HG02870 (cell line): Measurements from ENCODE around the gene AFG1L.
"Not testable (repeated sequence)": the region's sequence is repeated elsewhere in the genome, so short reads cannot be mapped to it uniquely, and the experiment has no call there.

Experiments
- ATAC-seq: cut with Tn5 transposase; IDR thresholded peaks from one replicate; pipeline ENCODE4 v1.9.1; 2021; ENCODE audit warnings: mild to moderate bottlenecking, moderate library complexity; ENCODE audit not compliant: unreplicated experiment

The AFG1L gene

DNA sequence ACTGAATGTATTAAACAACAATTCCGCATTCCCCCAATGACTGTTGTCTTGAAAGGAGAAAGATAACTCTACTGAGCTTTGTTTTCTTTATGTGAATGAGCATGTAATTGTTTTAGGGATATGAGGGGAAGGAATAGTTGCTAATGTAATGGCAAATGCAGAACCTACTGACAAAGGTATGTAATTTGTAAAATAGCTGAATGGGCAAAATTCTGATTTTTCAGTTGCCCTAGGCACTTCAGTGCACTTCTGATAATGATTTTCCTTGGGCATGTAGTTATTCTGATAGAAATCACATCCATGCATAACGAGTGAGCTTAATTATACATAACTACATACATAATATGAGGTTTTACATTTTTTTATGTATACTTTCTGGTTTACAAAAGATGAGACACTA is 212.5 kb downstream of the AFG1L start:
- no peak for ATAC-seq

DNA sequence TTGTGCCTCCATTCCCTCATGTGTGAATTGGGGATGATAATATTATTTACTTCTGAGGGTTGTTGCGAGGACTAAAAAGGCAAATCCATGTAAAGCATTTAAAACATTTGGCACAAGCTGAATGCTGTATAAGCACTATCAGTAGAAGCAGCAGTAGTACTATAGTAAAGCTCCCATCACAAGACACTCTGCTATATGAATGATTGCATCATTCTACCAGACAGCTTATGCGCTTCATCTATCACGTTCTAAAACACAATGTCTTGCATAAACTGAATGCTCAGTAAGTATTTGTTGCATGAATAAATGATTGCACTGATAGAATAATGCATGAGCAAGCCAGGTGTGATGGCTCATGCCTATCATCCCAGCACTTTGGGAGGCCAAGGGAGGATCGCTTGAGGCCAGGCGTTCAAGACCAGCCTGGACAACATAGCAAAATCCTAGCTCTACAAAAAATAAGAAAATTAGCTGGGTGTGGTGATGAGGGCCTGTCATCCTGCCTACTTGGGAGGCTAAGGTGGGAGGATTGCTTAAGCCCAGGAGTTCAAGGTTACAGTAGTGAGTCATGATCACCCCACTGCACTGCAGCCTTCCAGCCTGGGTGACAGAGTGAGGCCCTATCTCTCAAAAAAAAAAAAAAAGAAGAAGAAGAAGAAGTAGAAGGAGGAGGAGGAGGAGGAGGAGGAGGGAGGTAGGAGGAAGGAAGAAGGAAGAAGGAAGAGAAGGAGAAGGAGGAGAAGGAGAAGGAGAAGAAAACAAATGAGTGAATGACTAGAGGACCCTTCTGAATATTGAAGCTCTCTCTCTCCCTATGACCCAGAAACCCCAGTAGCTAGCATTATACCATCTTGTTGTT is 215.8 kb downstream of the AFG1L start:
- no peak for ATAC-seq

DNA sequence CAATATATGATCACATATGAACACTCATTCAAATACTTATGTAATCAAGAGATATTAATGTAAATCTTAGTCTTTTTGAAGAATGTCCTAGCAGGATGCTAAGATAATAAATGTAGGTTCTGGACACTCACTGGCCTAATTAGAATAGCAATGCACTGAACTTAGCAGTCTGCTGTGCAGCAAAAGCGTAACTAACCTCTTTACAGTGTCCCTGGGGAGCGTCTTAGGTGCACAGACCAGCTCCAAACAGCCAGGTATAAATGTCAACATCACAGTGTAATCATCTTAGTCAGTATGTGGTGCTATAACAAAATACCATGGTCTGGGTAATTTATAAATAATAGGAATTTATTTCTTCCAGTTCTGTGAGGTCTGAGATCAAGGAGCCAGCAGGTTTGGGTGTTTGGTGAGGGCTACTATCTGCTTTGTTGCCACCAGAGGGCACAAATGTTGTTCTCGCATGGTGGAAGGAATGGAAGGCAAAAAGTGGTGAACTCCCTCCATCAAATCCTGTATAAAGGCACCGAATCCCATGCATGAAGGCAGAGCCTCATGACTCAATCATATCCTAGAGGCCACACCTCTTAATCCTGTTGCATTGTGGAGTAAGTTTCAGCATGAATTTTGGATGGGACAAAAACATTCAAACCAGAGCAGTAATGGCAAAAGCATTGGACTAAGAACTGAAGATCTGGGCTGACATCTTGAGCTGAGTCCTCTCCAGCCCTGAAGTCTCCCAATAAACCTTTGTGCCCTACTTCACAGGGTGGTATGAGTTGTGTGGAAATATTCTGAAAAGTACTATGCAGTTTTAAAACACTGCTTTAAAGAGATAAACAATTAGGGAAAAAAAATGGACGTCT is 224.1 kb downstream of the AFG1L start:
- ATAC-seq = no peak

DNA sequence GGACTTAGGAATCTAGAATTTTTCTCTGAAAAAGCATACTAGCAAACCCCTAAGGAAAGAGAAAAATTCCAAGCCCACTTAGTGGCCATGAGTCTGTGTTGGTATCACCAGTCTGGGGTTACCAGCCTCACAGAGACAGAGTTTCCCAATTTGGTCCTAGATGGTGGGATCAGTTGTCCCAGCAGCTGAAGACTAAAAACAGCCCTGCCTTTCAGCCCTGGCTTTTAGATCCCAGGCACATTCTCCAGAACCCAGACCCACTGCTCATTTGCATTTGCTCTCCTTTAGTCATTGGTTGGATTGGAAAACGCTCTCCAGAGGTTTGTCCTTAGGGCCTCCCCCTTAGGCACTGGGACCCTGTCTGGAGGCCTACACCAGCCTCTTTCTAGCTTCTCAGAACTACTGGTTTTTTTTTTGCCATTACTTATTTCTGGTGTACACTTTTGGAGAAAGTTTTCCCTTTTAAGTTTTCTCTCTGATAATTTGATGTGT is 226.8 kb downstream of the AFG1L start:
- ATAC-seq = no peak

DNA sequence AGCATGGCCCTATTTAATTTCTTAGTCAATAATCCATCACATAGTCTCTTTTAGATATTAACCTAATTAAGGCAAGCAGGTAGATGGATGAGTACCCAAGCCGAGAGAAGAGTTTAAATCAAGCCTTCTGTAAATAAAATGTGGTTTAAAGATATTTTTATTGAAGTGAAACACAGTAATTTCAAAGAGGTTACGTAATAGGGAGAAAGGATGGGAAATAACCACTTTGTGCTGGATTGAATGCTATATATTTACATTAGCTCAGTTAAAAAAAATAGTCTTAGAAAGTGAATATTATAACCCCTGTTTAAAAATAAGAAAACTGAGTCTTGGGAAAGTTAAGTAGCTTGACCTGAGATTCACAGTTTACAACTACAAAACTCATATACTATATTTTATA is 228.8 kb downstream of the AFG1L start:
- no peak for ATAC-seq

DNA sequence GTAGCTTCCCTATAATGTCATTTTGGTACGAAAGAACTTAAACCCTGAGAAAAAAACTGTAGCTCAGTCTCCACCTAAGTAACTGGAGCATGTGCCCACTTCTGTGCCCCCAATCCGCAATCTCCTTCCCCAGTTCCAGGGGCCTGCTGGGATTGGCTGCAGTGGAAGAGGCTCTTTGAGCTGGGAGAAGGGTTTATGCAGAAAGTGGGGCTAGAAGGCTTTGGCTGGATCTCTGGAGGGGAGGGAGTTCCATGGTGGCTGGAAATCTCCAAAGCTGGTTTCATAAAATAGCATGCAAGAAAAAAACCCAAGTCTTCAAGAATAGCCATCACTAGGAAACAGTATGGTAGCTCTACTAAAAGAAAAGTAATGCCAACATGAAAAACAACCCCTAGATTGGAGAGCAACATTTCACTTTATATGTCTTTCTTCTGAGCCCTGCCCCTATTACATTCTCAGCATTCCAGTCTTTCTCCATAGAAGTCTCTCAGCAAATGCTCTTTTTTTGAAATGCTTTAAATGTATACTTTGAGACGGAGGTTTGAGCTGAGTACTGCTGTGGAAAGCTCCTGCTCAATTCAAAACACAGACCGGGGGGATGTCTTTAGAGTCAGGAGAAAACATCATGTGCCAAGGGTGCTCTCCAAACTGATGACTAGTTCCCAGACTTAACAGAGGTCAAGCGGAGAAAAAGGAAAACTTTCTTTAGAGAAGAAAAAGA is 229.8 kb downstream of the AFG1L start:
- no peak for ATAC-seq

DNA sequence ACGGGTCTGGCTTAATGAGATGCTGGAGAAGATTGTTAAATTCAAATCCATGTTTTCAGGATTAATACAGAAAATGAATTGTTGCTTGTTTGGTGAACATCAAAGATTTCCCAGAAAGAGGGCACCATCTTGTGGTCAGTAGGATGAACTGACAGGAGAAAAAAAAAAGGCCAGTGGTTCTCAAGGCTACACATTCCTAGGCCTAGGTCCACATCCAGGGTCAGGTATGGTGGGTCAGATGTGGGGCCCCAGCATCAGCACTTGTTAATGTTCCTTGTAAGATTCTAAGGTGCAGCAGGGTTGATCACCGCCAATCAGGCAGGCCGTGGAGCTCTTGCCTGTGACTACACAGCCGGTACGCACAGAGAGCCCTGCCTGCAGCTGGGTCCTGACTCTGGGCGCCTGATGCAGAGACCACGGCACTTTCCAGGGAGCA is 231.9 kb downstream of the AFG1L start:
- ATAC-seq = no peak

DNA sequence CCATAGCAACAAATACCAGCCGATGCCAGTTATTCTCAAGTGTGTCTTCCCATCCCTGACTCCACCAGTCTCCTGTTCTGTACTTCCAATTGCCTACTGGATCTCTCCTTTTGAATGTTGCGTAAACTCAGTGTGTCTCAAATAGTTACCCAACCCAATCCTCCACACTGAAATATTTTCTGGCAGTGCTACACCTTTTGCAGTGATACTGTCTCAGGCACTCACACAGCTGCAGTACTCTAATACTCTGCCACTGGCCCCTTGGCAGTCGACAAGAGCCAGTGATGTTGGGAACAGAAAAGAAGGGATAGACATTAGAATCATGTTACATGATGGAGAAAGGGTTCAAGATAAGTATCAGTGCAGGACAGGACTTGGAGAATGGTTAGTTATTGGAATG is 234.0 kb downstream of the AFG1L start:
- no peak for ATAC-seq

DNA sequence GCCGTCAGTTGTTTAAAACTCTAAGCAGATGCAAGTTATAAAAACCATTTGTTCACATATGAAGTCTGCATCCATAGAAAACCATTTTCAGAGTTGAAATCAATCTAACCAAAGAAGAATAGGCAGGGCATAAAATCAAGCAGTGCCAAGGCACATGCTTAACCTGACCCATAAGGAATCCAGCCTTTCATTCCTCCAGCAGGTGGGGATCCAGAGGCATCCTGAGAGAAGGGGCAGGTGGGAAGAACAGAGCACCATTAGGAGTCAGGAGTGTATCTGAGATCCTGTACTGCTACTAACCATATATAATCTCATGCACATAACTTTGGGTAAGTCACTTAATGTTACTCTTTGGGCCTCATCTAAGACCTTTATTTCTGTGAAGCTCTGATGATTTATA is 236.5 kb downstream of the AFG1L start:
- no peak for ATAC-seq

DNA sequence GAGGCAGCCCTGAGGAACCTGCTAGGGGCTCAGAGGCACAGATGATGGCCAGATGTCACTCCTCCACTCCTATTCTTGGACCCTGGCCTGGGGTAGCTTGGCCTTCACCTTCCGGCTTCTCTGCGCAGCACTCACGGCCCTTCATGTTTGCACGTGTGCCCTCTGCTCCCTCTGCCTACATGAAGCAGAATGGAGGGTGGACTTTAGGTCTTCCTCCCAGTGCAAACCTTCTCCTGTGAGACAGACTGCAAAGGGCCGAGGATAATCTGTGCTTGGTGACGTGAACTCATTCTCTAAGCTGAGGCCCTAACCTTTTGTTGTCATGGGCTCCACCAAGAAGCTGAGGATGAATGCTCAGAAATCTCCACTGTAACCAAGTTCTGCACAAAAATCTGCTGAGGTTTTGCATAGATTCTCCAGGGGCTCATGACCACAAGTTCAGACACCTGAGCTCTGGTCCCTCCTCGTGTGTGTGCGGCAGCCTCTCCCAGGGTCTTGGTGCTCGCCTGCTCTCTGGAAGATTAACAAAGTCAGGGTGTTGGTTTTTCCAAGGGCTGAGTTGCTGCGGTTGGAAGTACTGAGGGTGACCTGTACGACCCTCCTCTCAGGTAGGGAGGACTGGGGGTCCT is 240.4 kb downstream of the AFG1L start:
- ATAC-seq = no peak

DNA sequence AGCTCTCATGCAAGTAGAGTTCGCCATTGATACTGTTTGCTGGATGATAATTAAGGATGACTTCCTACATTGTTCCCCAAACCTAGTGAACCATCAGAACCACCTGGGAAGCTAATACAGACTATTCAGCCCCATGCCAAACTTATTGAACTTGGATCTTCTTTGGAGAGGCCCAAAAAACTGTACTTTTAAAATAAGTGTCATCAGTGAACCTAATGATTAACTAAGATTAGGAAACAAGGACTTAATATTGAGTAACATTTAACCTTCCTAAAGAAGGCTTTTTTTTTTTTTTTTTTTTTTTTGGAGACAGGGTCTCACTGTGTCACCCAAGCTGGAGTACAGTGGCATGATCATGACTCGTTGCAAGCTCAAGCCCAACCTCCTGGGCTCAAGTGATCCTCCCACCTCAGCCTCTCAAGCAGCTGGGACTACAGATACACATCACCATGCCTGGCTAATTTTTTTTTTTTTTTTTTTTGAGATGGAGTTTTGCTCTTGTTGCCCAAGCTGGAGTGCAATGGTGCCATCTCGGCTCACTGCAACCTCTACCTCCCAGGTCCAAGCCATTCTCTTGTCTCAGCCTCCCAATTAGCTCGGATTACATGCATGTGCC is 241.2 kb downstream of the AFG1L start:
- not testable (repeated sequence) for ATAC-seq

DNA sequence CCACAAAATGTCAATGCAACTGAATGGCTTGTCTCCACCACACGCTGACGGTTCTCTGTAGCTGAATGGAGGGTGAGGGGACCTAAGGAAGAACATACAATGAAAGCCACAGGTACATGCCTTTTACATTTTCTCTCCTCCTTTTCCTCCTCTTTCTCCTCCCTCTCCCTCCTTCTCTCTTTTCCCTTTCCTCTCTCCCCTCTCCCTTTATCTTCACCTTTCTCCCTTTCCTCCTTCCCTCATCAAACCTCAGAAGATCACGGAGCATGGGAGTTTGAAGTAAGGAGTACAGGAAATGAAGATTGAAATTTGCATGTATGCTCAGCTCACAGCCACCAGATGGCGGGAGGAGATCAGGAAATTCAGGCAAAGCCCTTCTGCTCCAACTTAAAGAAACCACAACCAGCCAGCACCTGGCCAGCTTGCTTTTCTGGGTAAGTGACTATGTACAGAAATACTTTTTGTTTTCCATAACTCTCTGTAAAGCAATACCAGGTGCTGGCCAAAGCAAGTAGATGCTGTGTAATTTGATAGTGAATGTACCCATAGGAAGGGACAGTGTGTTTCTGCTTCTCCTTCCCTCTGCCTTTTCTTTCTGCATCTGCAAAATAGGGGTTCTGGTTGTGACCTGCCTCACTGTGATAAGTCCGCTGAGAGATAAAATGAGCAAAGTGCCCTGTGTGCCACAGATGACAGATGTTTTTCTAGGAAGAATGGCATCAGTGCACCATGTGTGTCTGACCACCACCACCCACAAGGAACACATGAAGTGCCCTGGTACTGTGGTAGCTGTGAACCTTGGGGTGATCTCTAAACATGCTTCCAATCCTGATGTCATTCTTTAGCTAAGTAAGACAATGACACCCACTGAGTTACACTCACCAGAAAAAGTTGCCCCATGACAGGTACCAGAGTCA is 247.2 kb downstream of the AFG1L start:
- no peak for ATAC-seq

DNA sequence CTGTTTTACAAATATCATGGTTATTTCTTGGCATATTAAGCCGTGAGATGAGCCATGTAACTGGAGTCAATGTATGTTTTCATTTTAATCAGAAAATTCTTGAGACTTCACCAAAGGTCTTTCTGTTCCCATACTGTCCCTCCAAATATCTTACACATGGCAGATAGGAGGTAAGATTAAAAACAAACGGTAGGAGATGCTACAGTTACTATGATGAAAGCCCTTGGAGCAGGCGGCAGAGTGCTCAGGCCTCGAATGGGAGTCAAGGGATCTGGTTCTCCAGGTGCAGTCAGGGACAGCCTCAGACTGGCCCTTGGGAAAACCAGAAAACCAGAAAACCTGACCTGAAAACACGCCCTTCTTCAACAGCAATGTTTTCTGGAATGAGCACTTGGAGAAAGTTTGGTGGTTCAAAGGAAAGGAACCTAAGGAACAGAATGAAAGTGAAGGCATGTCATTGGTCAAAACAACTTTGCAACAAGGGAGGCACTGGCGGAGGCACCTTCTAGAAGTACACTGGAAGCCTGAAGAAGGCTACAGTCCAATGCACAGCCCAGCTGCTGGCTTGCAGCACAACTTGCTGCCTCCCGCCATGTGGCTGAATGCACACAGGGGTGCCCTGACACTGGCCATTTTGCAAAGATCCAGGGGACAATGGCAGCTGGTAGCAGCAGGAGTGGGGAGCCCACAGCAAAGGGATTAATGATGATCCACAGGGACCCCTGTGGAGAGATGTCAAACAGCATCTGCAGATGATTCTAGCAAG is 248.5 kb downstream of the AFG1L start:
- ATAC-seq = no peak

DNA sequence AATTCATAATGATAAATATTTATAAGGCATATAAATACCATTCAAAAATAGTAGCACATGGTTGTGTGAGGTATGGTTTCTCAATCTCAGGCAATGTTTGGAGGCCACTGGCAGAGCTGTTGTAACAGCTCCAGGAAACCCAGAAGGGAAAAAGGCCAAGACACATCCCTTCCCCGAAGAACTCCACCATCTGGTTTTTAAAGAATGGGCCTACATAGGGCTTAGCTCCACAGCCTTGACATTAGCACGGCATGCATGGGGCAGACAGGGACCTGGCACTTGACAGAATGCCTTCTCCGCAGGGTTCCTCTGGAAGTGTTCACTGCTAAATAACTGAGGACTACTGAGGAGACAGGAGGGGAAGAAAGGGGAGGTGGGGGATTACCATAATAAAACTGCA is 249.8 kb downstream of the AFG1L start:
- no peak for ATAC-seq

DNA sequence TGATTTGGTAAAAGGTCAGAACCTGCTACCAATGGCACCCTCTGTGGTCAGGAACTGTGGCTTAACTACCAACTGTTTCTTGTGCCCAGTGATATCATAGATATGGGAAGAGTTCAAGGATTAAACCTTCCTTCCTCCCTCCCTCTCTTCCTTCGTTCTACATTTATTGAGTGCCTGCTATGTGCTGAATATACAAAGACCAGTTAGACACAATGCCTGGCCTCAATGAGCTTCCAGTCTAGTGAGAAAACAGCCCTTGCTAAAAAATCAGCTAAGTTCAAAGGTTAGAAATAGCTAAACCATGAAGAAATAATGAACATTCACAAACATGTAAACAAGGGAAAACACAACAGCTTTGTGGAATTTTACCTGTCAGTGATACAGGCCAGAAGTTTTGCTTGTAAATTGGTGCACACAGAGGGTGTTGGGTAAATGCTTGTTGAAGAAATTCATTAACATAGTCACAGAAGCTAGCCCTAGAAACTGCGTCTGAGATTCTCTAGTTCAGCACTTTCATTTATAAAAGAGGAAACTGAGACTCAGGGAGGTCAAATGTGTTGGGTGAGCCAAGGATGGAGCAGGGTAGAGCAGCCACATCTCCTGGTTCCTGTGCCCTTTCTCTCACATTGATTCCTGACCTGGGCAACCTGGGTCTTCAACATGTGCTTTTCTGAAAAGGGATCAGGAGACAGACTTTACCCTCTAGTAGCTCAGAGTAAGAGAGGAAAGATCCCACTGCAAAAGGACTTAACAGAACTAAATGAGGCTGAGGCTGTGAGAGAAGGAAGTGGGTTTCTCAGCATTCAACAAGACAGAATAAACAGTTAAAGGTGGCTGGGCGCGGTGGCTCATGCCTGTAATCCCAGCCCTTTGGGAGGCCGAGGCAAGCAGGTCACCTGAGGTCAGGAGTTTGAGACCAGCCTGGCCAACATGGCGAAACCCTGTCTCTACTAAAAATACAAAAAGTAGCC is 251.5 kb downstream of the AFG1L start:
- ATAC-seq = no peak

DNA sequence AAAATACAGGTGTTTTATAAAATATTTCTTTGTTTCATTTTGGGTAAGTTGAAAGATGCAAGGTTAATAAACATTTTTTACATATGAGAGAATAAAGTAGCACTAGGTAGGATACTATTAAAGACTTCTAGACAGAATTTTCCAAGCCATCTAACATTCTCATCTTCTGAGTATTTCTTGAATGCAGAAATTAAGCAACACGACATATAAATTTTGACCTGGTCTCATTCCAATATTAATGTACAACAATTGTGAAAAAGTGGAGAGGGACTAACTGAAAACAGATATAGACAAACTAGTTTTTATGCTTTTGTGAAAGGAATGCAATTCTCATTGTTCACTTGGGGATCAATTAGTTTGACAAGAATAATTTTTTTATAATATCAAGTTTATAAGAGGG is 254.4 kb downstream of the AFG1L start:
- no peak for ATAC-seq

DNA sequence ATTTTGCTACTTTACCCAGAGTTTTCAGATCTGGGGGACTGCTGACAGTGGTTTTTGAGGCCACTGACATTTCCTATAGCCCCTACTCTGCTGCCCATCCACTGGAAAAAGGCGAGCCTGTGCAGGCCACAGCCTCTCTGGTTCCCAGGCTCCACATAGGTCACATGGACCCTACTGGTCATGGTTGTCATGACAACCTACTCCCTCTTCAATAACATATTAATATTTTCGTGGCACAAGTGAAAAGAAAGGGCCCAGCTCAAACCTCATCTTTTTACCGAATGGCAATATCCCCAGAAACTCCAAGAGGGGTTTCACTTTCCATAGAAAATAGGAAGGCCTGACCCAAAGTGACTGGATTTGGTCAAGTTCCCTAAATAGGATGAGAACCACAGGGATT is 254.9 kb downstream of the AFG1L start:
- no peak for ATAC-seq
